ENCODE data around the gene TXNRD2.

The TXNRD2 gene

GRCh38 chr22:19862619-19863246, 78.9 kb downstream of the TXNRD2 start:
- DNase-seq (ENCODE audit: low spot score): no peak

- no peak for DNase-seq (ENCODE audit: low spot score)
These were observed 81.6 kb downstream of the TXNRD2 start for GRCh38 chr22:19859861-19860510.

GRCh38 chr22:19857382-19857781, 84.2 kb downstream of the TXNRD2 start:
- no peak for DNase-seq (ENCODE audit: low spot score)

DNA sequence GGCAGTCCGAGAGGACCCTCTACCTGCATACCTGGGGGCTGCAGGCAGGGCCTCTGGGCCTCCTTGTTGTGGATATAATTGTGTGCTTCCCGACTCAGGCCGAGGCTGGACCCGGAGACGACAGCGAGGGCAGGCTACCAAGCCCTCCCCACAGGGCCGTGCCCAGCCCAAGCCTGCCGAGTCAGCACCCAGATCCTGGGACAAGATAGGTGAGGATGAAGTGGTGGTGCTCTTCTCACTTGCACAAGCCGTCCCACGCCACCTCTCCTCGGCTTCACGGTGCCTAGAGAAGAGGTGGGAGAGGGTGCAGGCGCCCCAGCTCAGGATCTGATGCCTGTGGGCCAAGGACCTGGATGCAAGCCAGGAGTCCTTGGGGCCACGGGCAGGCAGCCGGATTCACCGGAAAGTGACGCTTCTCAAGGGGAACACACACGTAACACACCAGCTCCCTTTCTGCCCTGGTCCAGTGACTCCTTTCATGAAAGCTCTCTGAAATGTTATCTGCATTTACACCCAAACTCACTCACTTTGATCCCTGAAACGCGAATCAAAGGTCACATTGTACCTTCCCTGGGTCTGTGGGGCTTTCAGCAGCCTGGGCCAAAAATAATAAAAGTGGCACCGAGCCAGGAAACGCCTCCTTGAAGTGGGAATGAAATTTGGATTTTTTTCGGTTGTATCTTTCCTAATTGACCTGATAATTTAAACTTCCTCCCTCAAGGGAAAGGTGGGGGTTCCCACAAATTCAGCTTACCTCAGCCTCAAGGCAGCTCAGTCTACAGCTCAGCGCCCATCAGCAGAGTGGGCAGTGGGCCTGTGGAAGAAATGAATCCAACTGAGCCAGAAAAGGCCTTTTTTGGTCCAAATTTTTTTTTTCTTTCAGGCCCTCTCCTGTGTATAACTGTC, 85.9 kb downstream of the TXNRD2 start:
- DNase-seq (ENCODE audit: low spot score): peak; percentile 69

DNA sequence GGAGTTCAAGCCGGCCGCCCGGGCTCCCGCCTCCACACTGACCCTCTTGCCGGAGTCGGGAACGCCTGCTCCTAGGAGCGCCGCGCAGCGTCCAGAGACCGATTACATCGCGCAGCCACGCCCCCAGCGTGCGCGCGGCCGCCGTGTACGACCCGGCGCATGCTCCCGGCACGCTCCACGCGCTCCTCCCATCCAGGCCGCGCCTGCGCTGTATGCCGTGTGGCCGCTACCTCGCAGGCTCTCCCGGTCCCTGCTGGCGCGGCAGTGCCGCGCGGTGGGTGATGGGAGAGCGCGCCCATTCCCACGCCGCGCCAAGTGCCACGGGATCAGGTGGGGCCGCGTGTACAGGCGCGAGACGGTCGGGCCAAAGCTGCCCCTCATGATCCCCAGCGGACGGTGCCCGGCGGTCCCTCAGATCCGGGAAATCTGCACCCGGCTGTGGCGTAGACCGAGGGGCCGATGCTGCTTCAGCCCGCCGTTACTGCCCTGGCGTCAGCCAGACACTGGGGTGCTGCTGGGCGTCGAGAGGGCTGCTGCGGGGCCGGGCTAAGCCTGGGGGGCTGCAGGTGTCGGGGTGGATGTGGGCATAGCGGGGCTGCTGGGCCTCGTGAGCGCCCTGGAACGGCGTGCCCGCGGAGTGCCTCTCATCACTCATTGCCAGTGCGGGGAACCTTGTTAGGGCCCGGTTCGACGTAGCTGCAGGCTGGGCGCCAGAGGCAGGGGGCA, 86.7 kb downstream of the TXNRD2 start, which contains the start of the genes GNB1L and RTL10:
Gene GNB1L (minus strand): TSS at position 97 of the 726 bp plus-strand sequence. CDS start 33,519 bp downstream, outside the sequence.
Gene RTL10 (minus strand): TSS at position 97 of the 726 bp plus-strand sequence. CDS start 2,613 bp downstream, outside the sequence.
- DNase-seq (ENCODE audit: low spot score): peak; percentile 100

DNA sequence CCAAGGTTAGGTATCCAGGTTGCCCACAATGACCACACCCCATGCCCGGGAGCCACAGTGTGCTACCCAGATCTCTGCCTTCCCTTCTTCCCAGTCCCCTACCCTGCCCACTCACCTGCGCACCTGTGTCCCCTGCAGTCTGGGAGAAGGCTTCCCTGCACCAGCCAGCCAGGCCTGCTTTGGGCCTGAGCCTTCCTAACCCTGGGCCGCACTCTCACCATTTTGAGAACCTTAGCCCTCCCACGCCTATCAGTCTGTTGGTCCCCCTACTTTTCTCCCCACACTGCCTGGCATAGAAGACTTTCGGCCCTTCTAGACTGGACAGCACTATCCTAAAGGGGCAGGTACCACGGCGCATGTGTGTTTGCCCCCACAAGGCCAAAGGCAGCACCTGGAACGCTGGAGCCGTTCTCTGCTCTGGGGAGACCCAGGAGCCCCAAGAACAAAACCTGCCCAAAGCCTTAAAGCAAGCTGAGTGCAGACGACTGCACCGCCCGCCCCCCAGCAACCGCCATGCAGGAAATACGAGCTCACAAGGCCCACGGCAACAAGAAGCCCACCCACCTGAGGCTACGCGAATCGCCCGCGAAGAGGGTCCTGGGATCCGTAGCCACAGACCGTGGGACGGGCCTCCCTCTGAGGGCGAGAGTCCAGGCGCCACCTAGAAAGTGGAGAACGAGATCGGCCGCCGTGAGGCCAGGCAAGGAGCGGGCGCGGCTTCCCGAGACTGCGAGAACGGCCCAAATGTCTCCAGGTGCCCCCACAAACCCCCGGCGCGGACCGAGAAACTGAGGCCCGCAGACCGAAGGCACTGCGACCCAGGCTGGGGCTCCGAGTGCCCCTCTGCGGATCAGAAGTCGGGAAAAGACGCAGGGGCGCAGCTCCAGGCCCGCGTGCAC, 87.5 kb downstream of the TXNRD2 start:
- DNase-seq (ENCODE audit: low spot score): peak; percentile 45

DNA sequence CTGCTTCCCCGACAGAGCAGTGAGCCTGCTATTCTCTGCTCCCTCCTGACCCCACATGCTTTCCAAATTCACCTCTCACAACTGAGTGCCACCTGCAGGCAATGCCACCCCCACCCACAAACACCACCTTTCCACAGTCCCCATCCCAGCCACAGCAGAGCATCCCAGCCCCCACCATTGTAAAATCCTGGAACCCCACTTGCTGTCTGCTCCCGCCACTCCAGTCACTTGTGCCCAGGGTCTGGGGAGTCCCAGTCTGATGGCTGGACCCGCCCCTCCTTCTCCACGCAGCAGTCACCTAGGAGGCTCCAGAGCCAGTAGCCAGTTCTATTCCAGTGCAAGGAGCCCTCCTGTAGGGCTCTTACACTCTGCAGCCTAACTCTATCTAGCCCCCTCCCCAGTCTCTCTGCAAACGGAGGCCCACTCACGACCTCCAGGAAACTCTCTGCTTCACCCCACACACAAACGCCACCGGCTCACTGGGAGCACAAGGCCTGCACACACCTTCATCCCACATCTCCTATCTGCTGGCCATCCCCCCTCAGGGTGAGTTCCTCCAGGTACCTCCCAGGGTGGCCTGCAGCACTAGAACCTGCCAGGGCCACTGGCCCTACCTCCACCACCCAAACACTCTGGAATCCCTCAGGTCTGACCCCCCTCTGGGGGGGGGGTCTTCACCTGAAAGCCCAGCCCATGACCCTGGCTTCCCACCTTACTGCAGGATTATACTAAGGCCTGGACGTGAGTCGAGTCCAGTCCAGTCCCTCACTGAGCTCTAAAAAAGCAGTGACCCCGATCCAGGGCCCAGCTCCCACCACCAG, 88.3 kb downstream of the TXNRD2 start:
- no peak for DNase-seq (ENCODE audit: low spot score)

GRCh38 chr22:19852177-19852781, 89.3 kb downstream of the TXNRD2 start:
- no peak for DNase-seq (ENCODE audit: low spot score)

GRCh38 chr22:19851291-19852176, 90.1 kb downstream of the TXNRD2 start:
- DNase-seq (ENCODE audit: low spot score): no peak

DNA sequence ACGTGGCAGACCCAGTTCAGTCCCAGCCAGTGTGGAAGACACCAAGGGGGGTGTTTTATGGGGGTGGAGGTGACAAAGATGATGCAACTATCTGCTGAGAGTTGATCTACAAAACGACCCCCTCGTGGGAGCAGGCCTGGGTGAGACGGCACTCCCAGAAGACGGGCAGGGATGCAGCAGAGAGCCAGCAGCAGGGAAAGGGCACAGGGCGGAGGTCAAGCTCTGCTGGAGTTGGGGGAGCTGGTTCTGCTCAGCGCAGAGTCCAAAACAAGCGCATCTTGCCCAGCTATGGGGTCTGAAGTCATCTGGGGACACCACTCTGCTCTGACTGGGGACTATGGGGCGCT, 90.9 kb downstream of the TXNRD2 start:
- no peak for DNase-seq (ENCODE audit: low spot score)

DNA sequence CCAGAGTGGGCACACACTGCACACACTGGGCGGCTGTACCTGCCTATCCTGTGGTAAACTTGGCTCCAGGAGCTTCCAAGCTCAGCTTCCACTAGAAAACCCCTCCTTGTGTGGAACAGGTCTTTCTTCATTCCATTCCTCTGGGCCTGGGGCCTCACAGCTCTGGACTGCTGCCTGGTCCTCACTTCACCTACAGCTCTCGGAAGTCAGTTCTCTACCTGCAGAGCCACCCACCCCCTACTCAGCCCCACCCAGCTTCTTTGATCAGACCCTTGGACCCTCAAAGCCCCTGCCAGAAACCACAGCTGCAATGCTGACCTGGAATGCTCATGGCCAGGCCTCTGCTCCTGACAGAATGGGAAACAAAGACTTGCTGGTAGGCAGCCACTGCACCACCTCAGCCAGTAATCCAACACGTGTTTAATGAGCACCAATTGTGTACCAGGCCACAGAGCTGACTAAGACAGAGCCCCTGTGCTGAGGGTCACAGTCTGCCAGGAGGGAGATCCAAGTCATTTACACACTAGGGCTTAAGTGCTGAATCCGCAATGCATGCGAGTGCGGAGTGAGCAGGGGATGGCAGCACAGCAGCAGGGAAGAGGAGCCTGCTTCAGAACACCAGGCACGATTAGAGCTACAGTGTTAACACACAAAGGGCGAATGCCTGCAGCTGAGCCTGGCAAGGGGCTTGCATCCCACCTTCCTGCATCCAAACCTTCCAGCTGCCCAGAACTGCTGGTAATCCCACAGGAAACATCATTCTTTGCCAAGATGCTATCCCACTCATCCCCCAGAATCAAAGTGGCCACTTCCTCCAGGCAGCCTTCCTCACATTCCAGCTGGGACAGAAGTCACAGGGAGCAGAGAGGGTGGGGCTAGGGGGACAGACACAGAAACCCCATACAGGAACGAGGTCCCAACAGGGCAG, 91.5 kb downstream of the TXNRD2 start:
- no peak for DNase-seq (ENCODE audit: low spot score)

- peak; percentile 53 for DNase-seq (ENCODE audit: low spot score)
These were observed 93.1 kb downstream of the TXNRD2 start for GRCh38 chr22:19848298-19849224.

DNA sequence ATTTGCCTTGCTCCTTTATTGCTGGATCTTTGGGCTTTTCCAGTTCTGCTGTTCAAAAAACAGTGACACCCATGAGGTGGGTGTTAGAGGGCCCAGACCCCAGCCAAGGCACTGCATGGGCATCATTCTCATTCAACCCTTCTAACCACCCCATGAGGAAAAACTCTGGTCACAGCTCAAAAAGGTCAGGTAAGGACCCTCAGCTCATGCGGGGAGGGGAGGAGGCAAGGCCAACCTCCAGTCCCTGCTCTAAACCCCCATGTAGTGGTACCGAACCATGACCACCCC, 94.3 kb downstream of the TXNRD2 start:
- DNase-seq (ENCODE audit: low spot score): no peak

DNA sequence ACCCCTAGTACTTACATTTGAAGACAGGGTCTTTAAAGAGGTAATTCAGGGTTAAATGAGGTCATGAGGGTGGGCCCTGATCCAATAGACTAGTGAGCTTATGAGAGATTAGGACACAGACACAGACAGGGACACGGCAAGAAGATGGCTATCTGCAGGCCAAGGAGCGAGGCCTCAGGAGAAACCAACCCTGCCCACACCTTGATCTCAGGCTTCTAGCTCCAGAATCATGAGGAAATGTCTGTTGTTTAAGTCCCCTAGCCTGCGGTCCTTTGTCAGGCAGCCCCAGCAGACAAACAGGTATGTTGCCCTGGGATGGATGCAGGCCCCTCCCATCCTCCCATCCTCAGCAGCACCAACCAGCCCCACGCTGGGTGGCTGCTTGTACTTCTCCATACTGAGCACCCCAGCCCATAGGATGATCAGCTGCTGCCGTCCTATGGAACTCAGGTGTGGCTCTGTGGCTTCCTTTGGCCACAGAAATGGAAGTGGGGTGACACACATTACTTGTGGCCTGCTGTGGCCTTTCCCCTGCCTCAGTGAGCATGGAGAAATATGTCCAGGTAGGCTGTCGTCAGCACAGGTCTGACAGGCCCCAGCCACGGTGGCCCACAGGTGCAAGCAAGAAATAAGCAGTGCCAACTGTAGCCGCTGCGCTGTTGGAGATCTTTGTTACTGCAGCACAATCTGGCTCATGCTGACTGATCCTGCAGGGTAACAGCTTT, 94.8 kb downstream of the TXNRD2 start:
- DNase-seq (ENCODE audit: low spot score): no peak

- no peak for DNase-seq (ENCODE audit: low spot score)
These were observed 96.4 kb downstream of the TXNRD2 start for GRCh38 chr22:19845054-19845722.

Measured in GM03348 (cell line).